ENCODE results near the gene CCDC60.

Gene CCDC60, protein sequence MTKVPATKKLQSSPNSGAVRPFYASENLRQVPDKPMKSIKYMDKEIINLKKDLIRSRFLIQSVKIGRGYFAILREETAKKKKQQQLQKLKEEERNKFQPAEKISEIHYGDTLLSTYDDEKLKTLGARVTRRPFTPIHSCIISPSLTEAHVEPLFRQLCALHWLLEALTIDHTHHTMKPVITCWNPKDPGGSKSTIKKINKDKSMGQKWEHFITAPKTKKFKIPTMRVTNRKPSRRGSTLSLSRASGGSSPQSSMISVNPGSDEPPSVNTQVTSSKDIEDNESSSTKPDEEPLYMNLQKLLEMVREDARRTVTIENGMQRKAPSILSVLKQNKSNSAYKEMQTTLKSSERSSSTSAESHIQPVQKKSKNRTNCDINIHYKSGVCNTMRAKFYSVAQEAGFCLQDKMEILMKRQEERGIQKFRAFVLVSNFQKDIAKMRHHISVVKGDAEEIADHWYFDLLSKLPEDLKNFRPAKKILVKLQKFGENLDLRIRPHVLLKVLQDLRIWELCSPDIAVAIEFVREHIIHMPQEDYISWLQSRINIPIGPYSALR

GRCh38 chr12:119334430-119335170, at the start of gene CCDC60:
CCDC60 (plus strand) TSS chr12:119334729; CDS start chr12:119335177, 448 bp downstream.
- DNase-seq, result no peak

DNA sequence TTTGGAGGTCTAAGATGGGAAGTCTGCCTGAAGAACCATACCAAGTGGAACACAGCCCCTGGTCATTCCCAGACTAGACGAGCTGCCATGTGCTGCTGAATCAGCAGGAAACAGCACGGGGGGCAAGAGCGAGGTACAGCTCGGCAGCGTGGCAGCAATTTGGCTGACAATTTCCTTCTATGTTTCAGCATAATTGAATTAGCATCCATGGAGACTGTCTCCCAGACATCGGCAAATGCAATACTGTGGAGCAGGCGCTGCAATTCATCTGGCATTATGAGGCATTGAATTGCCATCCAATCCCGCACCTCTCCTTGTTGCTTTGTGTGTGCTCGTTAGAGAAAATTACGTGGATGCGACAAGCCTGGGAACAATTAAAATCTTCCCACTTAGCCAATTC, 46.0 kb upstream of the CCDC60 start:
- DNase-seq, result no peak

GRCh38 chr12:119292893-119293630, 41.5 kb upstream of the CCDC60 start:
- no peak for DNase-seq

DNA sequence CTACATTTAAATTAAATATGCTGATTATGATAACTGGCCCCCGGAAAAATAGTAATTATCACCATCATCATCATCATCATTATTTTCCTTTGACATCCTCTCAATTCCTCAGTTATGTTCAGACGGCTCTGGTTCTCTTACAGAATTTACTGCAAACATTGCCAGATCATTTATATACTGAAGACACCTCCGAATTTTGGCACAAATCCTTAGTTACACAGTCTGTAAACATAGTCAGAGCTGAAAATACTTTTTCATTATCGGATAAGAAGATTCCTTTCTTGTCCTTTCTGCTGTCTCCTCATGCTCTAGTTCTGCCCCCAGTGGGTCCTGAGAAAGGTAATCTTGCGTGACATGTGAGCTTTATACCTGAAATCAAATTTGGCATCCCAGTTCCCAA, 40.3 kb upstream of the CCDC60 start:
- DNase-seq, result no peak

- no peak for DNase-seq
These were observed 38.0 kb upstream of the CCDC60 start for GRCh38 chr12:119296535-119296934.

DNA sequence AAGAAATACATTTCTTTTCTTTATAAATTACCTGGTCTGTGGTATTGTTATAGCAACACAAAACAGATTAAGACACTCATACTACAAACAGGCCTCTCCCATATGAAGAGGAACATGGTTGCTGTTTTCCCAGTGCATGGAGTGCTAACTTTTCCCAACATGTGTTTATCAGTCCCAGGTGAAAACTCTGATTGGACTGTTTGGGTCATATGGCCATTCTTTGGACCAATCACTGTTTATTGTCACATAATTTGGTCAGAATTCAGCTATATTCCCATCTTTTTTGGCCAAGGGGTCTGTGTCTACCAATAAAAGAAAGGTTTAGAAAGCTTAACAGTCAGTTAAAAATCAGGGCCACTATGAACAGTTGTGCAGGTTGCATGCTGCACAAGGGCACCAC, 35.4 kb upstream of the CCDC60 start:
- no peak for DNase-seq

DNA sequence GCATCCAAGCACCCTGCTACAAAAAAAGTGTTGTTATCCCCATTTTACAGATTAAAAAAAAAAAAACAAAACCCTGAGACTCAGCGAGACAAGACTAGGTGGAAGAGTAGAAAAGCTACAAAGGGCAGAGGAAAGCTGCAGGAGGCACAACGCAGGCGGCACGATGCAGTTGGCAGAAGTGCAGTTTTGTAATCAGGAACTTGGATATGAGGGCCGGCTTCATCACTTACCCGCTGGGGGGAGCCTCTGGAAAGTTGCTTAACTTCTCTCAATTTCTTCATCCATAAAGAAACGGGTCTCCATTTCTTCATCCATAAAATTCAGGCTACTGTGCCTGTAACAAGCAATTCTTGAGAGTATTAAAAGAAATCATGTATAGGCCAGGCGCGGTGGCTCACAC, 33.1 kb upstream of the CCDC60 start:
- DNase-seq, result no peak

- no peak for DNase-seq
These were observed 32.0 kb upstream of the CCDC60 start for GRCh38 chr12:119302451-119303080.

- no peak for DNase-seq
These were observed 27.9 kb upstream of the CCDC60 start for GRCh38 chr12:119306593-119306992.

DNA sequence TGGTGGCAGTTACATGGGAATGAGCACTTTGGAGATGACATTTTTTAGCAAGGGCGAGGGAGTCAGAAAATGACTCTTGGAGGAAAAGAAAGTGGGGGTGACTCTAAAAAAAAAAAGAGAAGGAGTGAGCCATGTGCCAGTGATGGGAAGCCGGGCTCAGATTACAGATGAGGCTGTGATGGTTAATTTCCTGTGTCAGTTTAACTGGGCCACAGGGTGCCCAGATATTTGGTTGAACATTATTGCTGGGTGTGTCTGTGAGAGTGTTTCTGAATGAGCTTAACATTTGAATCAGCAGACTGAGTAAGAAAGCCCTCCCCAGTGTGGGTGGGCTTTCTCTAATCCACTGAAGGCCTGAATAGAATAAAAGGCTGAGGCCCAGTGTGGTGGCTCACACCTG, 26.8 kb upstream of the CCDC60 start:
- DNase-seq, result no peak

DNA sequence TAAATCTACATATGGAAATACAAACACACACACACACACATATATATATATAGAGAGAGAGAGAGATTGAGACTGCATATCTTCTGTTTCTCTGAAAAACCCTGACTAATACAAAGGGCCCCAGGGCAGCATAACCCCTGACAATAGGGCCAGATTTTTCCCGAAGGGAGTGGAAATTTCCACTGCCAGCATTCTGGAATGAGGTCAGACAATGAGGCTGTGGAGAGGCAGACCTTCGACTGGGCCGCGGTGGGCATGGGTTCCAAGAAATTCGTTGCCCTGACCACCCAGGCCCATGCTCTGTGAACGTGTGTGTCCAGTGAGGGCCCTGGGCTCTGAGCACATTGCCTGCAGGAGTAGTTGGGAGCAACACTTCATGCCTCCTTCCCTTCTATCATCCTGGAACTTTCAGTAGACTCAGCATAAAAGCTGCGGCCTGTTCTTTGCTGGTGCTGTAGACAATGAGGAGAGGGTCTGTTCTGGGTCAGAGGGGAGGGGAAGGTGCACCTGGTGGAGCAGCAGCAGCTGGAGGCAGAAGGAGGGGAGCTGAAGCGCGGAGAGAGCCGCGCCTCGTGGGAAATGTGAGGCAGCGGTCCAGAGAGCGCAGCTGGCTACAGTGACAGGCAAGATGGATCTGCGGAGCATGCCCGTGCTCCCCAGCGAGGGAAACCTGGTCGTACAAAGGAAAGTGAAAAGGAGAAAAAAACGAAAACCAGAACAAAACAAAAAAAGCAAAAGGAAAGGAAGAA, 25.6 kb upstream of the CCDC60 start:
- DNase-seq, result no peak

- DNase-seq, result no peak
These were observed 22.7 kb upstream of the CCDC60 start for GRCh38 chr12:119311878-119312277.

GRCh38 chr12:119312904-119313303, 21.6 kb upstream of the CCDC60 start:
- DNase-seq, result no peak

GRCh38 chr12:119314290-119314689, 20.2 kb upstream of the CCDC60 start:
- no peak for DNase-seq

GRCh38 chr12:119319638-119320037, 14.9 kb upstream of the CCDC60 start:
- DNase-seq, result no peak

DNA sequence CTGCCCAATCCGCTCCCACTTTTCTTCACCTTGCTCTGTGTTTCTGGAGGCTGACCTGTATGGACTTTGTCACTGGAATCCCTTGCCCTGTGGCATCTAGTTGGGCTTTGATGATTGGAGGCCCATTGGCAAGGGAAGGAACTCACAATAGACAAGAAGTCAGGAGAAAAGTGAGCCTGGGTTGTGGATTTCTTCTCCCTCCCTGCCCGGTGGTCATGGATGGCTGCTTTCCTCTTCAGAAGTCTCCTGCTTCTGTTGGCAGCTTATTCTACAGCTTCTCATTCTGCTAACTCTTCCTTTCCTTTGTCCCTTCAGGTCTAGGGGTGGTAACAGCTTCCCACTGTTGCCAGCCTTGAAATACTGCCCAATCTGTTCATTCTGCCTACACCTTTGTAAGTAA, 13.9 kb upstream of the CCDC60 start:
- DNase-seq, result no peak

GRCh38 chr12:119322301-119322723, 12.2 kb upstream of the CCDC60 start:
- DNase-seq, result no peak

- no peak for DNase-seq
These were observed 8.7 kb upstream of the CCDC60 start for GRCh38 chr12:119325813-119326212.

DNA sequence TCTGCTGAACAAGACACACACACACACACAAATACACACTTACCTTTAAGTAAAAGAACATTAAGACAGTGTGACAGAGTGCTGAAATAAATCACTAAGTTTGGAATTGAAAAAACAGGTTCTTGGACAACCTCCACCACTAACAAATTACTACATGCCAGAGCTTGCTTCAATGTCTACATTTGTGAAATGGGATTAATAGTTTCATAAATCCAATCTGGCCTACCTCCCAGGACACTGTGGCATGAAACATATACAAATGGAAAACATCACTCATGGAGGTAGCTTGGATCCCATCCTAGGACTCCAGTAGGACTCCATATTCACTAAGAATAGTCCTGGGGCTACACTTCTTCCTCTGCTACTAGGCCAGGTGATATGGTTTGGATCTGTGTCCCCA, 8.2 kb upstream of the CCDC60 start:
- DNase-seq, result no peak

GRCh38 chr12:119327471-119327870, 7.1 kb upstream of the CCDC60 start:
- no peak for DNase-seq

GRCh38 chr12:119328111-119328510, 6.4 kb upstream of the CCDC60 start:
- DNase-seq, result no peak
